HG02588 (cell line): ENCODE data around the gene AHDC1.
"Not testable (repeated sequence)": the region's sequence is repeated elsewhere in the genome, so short reads cannot be mapped to it uniquely, and the experiment has no call there.

Experiments used
- ATAC-seq: cut with Tn5 transposase; IDR thresholded peaks from one replicate; pipeline ENCODE4 v1.9.1; 2021; ENCODE audit warnings: mild to moderate bottlenecking, moderate library complexity; ENCODE audit not compliant: unreplicated experiment

Gene AHDC1

DNA sequence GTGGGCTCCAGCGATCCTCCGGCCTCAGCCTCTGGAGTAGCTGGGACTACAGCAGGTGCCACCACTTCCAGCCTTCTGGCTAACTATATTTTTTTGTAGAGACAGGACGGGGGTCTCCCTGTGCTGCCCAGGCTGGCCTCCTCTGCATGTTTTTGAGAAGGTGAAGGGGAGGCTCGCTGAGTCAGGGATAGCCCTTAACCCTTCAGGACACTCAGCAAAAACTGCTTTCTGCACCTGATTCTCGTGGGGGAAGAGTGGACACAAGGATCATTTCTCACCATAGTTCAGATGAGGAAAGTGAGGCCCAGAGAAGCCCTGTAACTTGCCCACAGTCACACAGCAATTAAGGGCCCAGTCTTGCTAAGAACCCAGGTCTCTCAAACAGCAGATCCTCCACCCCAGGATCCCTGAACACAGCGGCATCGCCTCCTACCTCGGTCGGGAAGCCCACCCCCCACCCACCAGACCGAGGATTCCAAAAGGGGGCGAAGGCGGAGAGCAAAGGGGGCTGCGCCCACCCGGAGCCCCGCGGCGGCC lies 29.8 kb upstream of the AHDC1 start:
- no peak for ATAC-seq

DNA sequence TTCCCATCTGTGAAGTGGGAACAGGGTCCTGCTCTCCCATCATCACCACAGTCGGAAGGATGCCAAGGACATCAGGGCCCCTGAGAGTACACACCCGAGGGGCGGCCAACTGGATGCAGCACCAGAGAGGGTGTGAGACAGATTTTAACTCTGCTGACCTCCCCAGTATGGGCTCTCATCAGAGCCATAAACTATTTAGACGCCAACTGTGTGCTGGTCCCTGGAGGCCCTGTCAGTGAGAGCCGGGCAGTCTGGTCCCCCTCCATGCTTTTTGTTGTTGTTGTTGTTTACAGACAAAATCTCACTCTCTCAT lies 29.3 kb upstream of the AHDC1 start:
- no peak for ATAC-seq

DNA sequence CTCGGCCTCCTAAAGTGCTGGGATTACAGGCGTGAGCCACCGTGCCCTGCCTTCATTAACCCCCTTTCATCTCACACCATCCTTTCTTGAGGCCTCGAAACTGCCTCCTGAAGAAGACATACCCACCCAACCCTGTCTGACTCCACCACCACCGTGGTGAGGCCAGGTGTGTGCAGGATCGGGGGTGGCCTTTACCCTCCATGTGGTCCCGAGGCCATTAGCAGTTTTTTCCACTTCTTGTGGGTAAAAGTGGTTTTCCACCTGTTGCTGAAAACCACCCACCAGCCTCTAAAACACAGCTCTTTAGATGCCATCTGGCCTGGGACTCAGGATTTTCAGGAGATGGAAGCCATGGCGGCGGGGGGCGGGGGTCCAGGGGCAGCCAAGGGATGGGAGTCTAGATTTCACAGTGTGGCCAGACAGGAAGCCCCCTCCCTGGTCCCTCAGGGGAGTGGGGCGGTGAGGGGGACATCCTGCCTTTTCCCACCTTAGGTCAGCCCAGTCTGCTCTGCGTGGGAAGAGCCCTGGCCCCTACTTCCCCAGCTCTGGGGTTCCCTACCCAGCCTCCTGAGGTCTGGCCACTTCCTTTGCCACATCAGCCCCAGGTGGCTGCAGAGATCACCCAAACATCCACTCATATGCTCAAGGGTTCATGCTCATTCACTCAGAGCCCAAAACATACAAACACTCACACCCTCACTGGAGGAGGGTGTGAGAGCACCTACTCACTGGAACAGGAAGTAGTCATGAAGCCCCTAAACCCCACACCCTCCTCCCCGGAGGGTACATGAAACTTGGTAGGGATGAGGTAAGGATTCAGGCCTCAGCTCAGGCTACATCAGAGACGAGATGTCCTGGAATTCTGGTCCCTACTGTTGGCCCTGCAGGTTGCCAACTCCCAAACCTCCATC lies 28.7 kb upstream of the AHDC1 start:
- ATAC-seq, result no peak

DNA sequence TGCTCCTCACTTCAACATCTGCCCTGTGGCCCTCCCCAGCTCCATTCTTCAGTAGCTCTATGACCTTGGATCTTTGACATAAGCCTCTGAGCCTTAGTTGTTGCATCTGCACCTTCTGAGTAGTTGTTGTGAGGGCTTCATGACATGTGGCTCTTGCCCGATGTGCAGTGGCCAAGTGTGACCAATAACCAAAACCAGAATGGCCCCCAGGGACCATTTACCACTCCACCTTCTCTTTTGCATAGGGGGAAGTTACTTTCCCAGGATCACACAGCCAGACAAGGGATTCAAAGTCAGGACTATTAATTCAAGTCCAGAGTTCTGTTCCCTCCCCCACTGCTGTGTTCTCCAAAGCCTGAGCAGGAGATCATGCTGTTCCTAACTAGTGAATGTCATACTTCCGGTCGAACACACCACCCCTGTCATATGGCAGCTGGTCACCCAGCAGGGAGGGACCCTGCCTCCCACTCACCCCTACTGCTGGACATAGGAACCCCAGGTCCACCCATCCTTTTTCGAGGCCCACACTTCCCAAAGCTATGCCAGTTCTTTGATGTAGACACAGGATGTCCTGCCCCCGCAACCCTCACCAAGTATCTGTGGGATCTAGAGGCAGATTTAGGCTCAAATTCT lies 27.0 kb upstream of the AHDC1 start:
- no peak for ATAC-seq

DNA sequence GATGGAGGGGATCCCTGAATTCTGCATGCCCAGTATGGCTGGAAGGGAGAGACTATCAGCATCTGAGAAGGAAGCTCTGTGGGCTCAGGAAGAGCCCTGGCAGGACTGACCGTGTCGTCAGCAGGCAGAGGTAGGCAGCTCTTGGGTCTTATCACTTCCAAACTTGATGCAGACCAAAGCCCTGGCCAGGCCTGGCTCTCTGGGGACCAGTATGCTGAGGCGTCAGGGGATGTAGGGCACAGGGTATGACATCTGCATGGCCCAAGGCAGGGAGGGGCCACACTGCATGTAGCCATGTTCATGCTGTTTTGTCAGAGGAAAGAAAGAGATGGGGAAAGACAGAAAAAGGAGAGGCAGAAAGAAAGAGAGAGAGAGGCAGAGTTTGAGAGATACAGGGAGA lies 24.8 kb upstream of the AHDC1 start:
- ATAC-seq, result no peak

DNA sequence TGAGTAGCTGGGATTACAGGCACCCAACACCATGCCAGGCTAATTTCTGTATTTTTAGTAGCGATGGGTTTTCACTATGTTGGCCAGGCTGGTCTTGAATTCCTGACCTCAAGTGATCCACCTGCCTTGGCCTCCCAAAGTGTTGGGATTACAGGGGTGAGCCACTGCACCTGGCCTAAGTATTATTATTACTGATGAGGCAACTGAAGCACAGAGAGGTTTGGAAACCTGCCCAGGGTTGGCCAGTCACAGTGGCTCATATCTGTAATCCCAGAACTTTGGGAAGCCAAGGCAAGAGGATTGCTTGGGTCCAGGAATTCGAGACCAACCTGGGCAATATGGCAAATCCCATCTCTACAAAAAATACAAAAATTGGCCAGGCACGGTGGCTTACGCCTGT lies 23.8 kb upstream of the AHDC1 start:
- not testable (repeated sequence) for ATAC-seq

DNA sequence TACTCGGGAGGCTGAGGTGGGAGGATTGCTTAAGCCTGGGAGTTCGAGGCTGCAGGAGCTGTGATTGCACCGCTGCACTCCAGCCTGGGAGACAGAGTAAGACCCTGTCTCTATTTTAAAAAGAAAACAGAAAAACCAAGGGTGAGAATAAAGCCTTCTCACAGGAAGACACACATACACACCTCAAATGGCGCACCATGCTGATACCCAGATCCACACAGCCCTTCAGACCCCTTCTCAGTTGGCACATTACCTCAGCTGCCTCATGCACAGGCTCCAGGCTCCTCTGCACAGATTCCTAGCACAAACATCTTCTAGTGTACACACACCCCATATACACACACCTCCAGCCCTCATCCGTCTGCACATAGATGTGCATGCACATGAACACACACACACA lies 23.1 kb upstream of the AHDC1 start:
- ATAC-seq, result no peak

DNA sequence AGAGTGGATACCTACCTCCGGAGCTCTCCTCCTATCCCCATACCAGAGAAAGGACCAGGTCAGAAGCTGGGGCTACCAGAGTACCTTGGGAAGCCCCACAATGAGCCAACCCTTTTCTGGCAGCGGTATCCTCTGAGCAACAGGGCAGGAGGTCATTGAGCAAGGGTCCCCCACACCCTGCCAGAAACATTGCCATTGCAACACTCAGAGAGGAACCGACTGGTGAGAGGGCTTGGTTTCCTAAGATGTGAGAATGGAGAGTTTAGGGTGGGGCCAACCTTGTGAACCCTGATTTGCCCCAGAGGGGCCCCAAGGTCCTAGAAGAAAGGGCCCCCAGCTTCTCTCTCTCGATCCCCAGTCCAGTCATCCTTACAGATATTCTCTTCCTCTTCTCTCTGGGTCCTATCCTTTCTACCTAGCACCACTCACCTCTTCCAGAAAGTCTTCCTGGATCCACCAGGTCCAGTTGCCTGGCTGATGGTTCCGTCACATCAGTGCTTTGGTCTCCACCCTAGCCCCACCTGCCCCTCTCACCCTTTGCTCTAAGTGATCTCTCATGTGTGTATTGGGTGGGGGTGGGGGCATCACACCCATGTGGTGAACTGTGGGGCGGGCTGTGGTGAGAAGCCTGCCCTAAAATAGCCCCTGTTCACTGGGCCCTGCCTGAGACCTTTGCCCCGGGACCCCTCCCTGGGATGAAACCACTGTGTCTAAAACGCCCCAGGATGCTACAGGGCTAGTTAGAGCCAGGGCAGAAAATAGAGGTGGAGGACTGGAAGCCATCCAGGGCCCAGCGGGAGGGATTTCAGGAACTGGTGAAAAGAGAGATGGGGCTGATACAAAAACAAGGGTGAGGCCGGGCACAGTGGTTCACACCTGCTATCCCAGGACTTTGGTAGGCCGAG lies 22.3 kb upstream of the AHDC1 start:
- no peak for ATAC-seq

DNA sequence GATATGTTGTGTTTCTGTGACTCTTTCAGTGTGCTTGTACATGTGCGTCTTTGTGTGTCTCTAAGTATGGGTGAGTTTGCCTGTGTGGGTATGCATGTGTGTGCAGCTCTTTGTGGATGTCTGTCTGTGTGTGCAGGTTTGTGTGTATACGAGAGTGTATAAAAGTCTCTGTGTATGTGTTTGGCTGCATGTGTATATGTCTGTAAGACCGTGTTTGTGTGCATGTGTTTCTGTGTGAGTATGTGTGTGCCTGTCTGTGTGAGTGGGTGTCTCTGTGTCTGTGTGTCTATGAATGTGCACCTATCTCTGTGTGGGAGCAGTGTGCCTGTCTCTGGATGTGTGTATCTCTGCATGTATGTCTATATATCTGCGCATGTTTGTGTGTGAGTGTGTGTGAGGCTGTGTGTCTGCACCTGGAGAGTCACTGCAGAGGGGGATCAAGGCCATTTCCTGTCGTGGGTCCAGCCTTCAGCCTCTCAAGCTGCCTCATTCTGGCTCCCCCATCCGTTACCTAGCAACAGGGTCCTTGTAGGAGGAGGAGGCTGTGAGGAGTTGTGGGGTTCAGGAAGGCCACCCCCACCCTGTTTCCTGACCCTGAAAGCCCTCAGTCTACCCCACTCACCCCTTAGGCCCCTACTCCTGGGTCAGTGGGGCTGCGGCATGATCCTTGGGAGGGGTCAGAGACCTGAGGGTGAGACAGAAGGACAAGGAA lies 20.7 kb upstream of the AHDC1 start:
- no peak for ATAC-seq

DNA sequence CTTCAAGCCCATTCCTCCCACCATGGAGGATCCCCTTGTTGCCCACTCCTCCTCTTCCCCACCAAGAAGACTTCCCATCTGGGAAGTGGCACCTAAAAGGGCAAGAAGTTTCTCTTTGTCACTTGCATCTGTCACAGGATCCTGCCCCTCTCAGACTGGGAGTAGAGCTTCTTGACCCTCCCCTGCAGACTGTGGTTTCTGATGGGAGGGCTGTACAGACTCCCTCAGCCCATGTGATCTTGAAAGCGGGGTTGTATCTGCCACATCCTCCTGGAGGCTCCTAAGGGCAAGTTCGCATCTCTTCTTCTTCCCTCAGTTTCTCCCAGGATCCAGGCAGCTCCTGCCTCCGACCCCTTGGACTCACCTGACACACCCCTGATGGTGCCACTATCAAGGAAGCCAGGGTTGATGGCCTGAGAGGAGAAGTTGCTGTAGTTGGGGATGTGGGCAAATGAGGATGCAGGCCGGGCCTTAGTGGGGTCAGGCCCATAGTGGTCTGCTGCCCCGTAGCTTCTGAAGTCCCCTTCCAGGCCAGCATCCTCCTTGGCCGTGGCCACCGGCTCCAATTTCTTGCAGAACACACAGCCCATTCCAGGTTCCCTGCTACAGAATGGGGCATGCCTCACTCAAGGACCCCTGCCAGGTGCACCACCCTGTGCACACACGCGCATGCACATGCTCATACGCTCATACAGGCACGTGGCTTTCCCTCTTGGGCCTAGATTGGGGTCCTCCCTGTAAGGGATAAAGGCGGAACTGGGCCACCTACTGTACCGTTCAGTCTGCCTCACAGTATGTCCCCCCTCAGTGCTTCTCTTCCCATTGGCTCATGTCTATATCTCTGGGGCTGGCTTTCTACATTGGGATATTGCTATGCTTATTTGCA lies 19.6 kb upstream of the AHDC1 start:
- no peak for ATAC-seq

DNA sequence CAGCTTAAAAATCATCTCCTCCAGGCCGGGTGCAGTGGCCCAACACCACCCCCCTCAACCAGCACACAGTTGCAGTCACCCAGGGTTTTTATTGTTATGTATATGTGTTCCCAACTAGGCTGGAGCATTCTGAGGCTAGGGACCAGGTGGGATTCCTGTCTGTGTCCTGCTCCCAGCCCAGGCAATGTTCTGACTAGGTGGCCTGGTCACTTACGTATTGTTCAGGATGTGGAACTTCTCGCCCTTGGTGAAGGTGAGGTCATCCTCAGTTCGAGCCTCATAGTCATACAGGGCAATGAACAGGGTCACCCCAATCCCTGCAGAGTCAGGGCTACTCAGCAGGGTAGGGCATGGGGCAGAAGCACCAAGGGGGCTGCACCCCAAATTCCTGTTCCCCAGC lies 18.9 kb upstream of the AHDC1 start:
- ATAC-seq, result no peak

DNA sequence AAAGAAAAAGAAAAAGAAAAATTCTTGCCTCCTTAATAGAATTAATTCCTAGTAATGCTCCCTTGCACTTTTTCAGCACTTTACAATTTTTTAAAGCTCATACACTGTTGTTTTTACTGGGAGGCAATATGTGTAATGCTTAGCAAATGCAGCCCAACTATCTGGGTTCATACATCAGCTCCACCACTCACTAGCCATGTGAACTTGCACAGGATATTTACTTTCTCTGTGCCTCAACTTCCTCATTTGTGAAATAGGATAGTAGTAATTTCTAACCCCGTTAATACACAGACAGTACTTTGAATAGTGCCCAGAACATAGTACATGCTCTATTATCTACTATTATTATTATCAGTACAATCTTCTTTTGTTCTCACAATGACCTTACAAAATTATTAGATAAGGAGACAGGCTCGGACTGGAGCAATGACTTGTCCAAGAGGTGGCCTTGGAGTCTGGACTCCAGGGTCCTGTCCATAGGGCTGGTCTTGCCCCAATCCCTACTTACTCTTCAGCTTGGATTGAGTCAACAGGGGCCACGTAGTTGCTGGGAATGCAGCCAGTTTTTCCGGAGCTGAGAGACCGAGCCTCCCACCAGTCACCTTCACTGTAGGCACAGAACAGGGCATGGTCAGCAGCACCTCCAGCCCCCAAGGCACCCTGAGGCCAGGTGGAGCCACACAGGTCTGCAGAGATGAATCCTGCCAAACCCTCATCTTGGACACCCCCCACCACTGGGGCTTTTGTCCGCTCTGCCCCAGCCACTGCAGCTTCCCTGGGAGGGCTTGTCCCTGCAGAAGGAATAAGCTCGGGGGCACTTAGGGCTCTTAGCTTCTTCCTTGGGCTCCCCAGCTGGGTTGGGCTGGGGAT lies 17.3 kb upstream of the AHDC1 start:
- ATAC-seq, result no peak

DNA sequence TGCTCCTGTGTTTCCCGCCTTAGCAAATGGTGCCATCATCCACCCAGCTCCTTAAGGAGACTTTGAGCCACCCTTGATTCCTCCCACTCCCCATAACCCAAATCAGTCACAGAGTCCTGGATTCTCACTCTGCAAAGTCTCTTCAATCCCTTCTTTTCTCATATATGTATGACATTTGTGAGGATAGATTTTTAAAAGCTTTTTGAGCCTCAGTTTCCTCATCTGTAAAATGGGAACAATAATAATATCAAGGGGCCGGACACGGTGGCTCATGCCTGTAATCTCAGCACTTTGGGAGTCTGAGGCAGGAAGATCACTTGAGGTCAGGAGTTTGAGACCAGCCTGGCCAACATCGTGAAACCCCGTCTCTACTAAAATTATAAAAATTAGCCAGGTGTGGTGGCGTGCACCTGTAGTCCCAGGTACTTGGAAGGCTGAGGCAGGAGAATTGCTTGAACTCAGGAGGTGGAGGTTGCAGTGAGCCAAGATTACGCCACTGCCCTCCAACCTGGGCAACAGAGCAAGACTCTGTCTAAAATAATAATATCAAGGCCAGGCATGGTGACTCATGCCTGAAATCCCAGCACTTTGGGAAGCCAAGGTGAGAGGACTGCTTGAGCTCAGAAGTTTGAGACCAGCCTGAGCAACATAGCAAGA lies 16.0 kb upstream of the AHDC1 start:
- not testable (repeated sequence) for ATAC-seq

DNA sequence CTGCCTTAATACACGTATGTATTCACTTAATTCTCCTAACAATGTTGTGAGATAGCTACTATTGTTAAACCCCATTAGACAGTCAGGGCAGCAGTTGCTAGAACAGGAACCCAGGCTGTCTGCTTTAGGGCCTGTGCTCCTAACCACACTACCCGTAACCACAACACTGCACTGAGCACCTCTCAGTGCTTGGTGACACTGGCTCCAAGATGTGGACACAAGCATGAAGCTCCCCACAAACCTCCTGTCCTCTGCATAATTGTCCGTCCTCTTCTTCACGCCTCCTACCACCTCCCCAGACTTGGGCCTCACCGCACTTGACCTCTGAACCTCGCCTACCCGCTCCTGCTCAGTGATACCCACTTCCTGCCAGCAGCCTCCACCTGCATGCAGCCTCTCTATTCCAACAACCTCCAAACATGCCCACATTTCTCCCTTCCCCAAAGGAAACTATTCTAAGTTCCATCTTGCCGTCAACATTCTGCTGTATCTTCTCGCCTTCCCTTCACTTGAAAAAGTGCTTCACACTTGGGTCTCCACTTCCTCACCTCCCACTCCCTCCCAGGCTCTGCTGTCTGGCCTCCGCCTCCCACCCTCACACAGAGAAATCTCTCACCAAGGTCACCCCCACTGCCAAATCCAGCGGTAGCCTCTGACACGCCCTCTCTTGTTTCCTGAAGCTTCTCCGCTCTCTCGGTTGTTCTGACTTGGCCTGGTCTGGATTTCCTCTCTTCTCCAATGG lies 14.6 kb upstream of the AHDC1 start:
- no peak for ATAC-seq

DNA sequence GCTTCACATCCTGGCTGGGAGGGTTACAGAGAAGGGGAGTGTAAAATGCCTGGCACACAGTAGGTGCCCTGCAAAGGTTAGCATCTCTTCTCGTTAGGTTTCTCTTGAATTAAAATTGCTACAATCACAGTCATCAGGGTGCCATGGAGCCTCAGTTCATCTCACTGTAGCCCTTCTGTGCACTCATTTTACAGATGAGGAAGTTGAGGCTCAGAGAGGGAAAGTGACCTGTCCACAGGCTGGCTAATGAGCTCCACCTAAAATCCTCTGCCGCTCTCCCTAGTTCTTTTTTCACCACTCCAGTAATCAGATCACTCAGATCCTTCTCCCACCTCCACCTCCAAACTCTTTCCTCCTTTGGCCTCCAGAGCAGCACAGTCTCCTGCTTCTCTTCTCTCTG lies 13.5 kb upstream of the AHDC1 start:
- no peak for ATAC-seq

DNA sequence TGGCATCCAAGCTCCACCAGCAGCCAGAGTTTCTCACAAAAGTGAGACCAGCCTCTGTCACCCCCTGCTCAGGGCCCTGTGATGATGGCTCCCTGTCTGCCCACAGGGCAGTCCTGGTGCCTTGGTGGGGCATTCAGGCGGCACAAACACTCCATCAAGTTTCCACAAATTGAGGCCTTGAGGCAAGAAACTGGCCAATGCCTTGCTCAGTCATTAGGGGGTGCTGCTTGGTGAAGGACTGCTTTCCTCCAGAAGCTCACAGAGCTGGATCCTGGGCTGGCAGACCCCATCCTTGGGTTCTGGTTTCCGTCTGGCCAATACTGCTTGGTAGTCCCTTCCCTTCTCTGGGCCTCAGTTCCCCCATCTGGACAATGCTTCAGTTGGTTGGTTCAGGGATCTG lies 12.5 kb upstream of the AHDC1 start:
- no peak for ATAC-seq

DNA sequence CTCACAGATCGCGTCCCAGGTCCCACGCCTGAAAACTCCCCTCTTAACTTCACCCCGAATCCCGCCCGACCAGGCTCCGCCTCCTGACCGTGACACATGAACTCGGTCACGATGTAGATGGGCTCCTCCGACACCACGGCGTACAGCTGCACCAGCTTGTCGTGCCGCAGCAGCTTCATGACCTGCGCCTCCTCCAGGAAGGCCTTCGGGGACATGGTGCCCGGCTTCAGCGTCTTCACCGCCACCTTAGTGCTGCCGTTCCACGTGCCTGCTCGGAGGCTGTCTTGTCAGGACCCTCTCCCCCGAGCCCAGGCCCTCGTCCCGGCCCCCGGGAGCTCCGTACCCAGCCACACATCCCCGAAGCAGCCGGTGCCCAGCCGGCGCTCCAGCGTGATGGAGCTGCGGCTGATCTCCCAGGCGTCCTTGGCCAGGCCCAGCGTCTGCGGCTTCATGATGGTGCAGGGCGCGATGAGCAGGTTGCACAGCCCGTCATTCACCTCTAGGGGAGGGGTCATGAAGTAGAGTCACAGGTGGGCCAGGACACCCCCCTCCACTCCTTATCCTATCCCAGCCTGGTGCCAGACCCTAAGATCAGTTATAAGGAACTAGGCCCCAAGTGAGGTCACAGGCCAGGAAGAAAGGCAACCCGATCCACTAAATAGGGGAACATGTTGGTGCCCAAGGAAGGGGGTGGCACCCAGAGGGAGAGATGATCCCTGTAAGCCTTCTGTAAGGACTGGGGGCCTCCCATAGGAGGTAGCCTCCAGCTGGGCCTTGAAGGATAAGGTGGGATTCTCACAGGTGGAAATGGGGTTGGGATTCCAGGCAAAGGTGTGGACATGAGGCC lies 11.6 kb upstream of the AHDC1 start:
- no peak for ATAC-seq
